HCT116 (cell line): ENCODE data around the gene CYTIP.

Experiments used
- ATF3 ChIP-seq: IDR thresholded peaks from 2 replicates; pipeline ENCODE4 v1.6.1; 2012
- CEBPB ChIP-seq: IDR thresholded peaks from 2 replicates; pipeline ENCODE4 v1.6.1; 2012; ENCODE audit warnings: low read depth
- CTCF ChIP-seq, 3 experiments: fragments of 200-600 bp in 1 of 3; sonication (generic) in 1 of 3; IDR thresholded peaks in 2 of 3; conservative IDR thresholded peaks in 1 of 3; 2 replicates each; pipeline ENCODE4 v1.5.1; 2012 to 2017; ENCODE audit warnings: low read depth in 2 of 3, low read length in 2 of 3, antibody characterized with exemption in 1 of 3, borderline replicate concordance in 1 of 3, control low read depth in 1 of 3, mild to moderate bottlenecking in 1 of 3, mixed read lengths in 1 of 3, mixed run types in 1 of 3, moderate library complexity in 1 of 3; ENCODE audit not compliant: insufficient read depth in 1 of 3
- ELF1 ChIP-seq: IDR thresholded peaks from 2 replicates; pipeline ENCODE4 v1.6.1; 2012; ENCODE audit warnings: low read depth, borderline replicate concordance
- MAX ChIP-seq: IDR thresholded peaks from 2 replicates; pipeline ENCODE4 v1.6.1; 2012
- POLR2A ChIP-seq: IDR thresholded peaks from 2 replicates; pipeline ENCODE4 v1.7.0; 2011; ENCODE audit warnings: borderline replicate concordance; ENCODE audit not compliant: insufficient read depth, insufficient read length; ENCODE audit errors: extremely low read depth
- SP1 ChIP-seq: IDR thresholded peaks from 2 replicates; pipeline ENCODE4 v1.6.1; 2012; ENCODE audit warnings: low read depth

GRCh38 chr2:157439824-157440186, 4.1 kb downstream of the CYTIP start:
- TF ChIP-seq CTCF (IDR thresholded peaks at IDR 0.05 in 2 of 3, conservative IDR thresholded peaks at IDR 0.05 in 1 of 3; ENCODE audit: borderline replicate concordance in 1 of 3, insufficient read depth in 1 of 3, low read depth in 2 of 3, low read length in 2 of 3) (no peak), POLR2A (no peak), ATF3 (no peak), CEBPB (no peak), MAX (no peak), SP1 (no peak), ELF1 (no peak)
